Uterus (tissue), 4 donors: ENCODE data around the gene PTPRM. TPM values are rescaled to one million over a fixed set of nuclear protein-coding genes. Genes with fewer than 3 reads are reported as not detected.

Experiments
- DNase-seq, 2 donors: peaks; one replicate each; pipeline ENCODE4 v3.0.0-alpha.2; 2019 to 2020
- H3K27ac ChIP-seq, 2 donors: fragments of 200-600 bp; sonication (generic); 1 replicate in 1 of 2; 2 replicates in 1 of 2; pipeline ENCODE4 v1.5.1; 2016 to 2018
- H3K27me3 ChIP-seq, 2 donors: fragments of 200-600 bp; sonication (generic); one replicate each; pipeline ENCODE4 v1.5.1; 2018 to 2019; ENCODE audit warnings: control low read depth in 1 of 2
- H3K36me3 ChIP-seq, 2 donors: fragments of 200-600 bp; sonication (generic); one replicate each; pipeline ENCODE4 v1.5.1; 2019; ENCODE audit warnings: control low read depth in 1 of 2
- H3K4me1 ChIP-seq, 2 donors: fragments of 200-600 bp; sonication (generic); one replicate each; pipeline ENCODE4 v1.5.1; 2018 to 2019; ENCODE audit warnings: control low read depth in 1 of 2
- H3K4me3 ChIP-seq, 2 donors: fragments of 200-600 bp; sonication (generic); 1 replicate in 1 of 2; 2 replicates in 1 of 2; pipeline ENCODE4 v1.5.1; 2018 to 2019; ENCODE audit warnings: mild to moderate bottlenecking in 1 of 2
- H3K9me3 ChIP-seq, 2 donors: fragments of 200-600 bp; sonication (generic); one replicate each; pipeline ENCODE4 v1.5.1; 2019; ENCODE audit warnings: control low read depth in 1 of 2
- CTCF ChIP-seq, 4 experiments: fragments of 200-600 bp in 2 of 4; fragments of 450-650 bp in 2 of 4; sonication (generic) in 2 of 4; IDR thresholded peaks; one replicate each; pipeline ENCODE4 v1.5.1; 2016 to 2019; ENCODE audit warnings: antibody characterized with exemption in 4 of 4, mild to moderate bottlenecking in 2 of 4, moderate library complexity in 1 of 4
- POLR2A ChIP-seq, 2 donors: fragments of 450-650 bp; IDR thresholded peaks; one replicate each; pipeline ENCODE4 v1.6.1; 2016; ENCODE audit warnings: antibody characterized with exemption in 2 of 2, mild to moderate bottlenecking in 1 of 2, moderate library complexity in 1 of 2
- intact Hi-C: fragments of 100-400 bp; cut with DNase I; formaldehyde crosslinking; loops from one replicate; pipeline ENCODE4 v1.15.1; 2023; ENCODE audit warnings: low total_unique reads
- total RNA-seq, 4 donors: library from RNA; depleted of rRNA in 3 of 4; stranded (reverse); fragments of >200 nt in 3 of 4; gene quantifications; one replicate each; pipeline versions ENCODE4 v1.1.0 to v1.2.4, GENCODE V29; 2014 to 2023
- donor health status: DM: yes; HTN: yes; CAD: no.

The PTPRM gene
- 100 to 1,000 TPM in 1 of 4 donors, 10 to 100 TPM in 3; 62.0 to 127 (median 85.7) TPM for total RNA-seq

- Histone ChIP-seq H3K9me3 (no peaks in the 10 kb centered on the region), H3K27me3 (no peaks in the 10 kb centered on the region), H3K36me3 (no peaks in the 10 kb centered on the region), H3K27ac (peak within 1 kb of the TSS; percentile 93 to 99), H3K4me3 (peak within 1 kb of the TSS; percentile 53 to 89), H3K4me1 (peaks cover 0 to 5% of the 10 kb centered on the region in 2 donors)
- intact Hi-C loops: loop anchor here (5.0 kb wide), 1 partner anchor 295 kb away; no protein-coding TSS in a partner anchor
- TF ChIP-seq POLR2A (IDR thresholded peaks at IDR 0.05) (peak; percentile 89 to 93), CTCF (IDR thresholded peaks at IDR 0.05) (peak in 3 of 4 experiments; percentile 54 to 95 (median 90))
- DNase-seq: peak; percentile 86 to 88
Measured at GRCh38 chr18:7566567-7567473, at the start of gene PTPRM. TSS of gene PTPRM (plus strand) at chr18:7567316. CDS start at chr18:7567819, 503 bp downstream.

DNA sequence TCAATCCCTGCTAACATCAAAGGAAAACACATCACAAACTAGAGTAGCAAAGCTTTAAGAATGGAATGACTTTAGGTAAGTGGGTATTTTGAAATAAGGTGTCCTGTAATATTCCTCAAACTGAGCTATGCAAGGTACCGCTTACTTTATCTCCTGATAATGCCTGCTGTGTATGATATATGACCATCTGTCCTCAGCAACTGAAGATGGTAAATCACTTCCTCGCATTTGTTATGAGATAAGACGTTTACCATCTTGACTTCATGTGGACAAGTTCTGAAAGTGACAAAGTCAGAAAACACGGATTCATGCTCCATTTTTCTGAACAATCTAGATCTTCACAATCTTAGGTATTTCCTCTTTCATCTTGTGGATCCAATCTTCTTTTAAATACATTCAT lies 49.3 kb upstream of the PTPRM start:
- Histone ChIP-seq H3K4me3 (no peak overlapping the region), H3K27me3 (no peaks in the 10 kb centered on the region), H3K36me3 (no peaks in the 10 kb centered on the region), H3K27ac (no peak overlapping the region), H3K4me1 (no peaks in the 10 kb centered on the region), H3K9me3 (no peaks in the 10 kb centered on the region)
- no peak for DNase-seq
- intact Hi-C loops: no loop called here
- no peak for TF ChIP-seq CTCF (IDR thresholded peaks at IDR 0.05)

DNA sequence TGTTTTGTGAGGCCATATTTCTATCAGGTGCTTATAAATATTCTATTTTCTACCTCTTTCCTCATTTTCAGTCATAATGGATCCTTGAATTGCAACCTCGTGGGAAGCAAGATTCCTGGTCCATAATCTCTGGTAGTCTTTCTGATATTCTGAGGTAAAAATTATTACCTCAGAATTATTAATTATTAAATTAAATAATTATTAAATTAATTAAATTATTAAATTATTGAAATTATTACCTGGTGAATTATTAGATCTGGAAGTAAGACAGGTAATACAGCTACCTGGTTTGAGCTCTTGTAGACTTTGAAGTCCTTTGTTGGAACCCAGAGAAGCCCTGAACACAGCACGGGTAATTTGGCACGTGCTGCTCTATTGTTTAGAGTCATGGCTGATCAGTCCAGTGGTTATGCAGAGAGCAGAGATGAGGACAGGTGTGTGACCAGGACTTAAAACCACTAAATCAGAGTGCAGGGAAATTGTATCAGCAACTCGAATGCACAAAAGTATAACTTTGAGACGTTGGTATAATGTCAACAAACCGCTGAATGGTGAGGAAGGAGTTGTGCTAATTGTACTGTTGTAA lies 46.8 kb upstream of the PTPRM start:
- Histone ChIP-seq H3K4me3 (no peak overlapping the region), H3K36me3 (no peaks in the 10 kb centered on the region), H3K9me3 (no peaks in the 10 kb centered on the region), H3K27ac (no peak overlapping the region), H3K27me3 (no peaks in the 10 kb centered on the region), H3K4me1 (no peaks in the 10 kb centered on the region)
- TF ChIP-seq CTCF (IDR thresholded peaks at IDR 0.05) (no peak), POLR2A (IDR thresholded peaks at IDR 0.05) (no peak)
- DNase-seq: no peak
- intact Hi-C loops: no loop called here

- no peak for DNase-seq
- Histone ChIP-seq H3K27me3 (no peaks in the 10 kb centered on the region), H3K36me3 (no peaks in the 10 kb centered on the region), H3K4me3 (no peak overlapping the region), H3K4me1 (no peaks in the 10 kb centered on the region), H3K9me3 (no peaks in the 10 kb centered on the region), H3K27ac (no peak overlapping the region)
- TF ChIP-seq CTCF (IDR thresholded peaks at IDR 0.05): no peak
- no peak for TF ChIP-seq POLR2A (IDR thresholded peaks at IDR 0.05)
- intact Hi-C loops: no loop called here
Measured at GRCh38 chr18:7521226-7521856, 45.8 kb upstream of the PTPRM start.
